K562 (cell line): Measurements from ENCODE around the gene RNF212B. TPM values are rescaled to one million over a fixed set of nuclear protein-coding genes. Genes with fewer than 3 reads are reported as not detected.

ENCODE experiments used
- C11orf30 ChIP-seq: fragments of 450-650 bp; IDR thresholded peaks from 2 replicates; pipeline ENCODE4 v1.6.1; 2016; ENCODE audit warnings: low read depth, mild to moderate bottlenecking
- DEAF1 ChIP-seq: fragments of 450-650 bp; formaldehyde crosslinking; IDR thresholded peaks from 2 replicates; pipeline ENCODE4 v1.4.0; 2020; ENCODE audit warnings: mild to moderate bottlenecking, moderate library complexity
- ERF ChIP-seq: fragments of 450-650 bp; formaldehyde crosslinking; IDR thresholded peaks from 2 replicates; pipeline ENCODE4 v1.4.0; 2020; ENCODE audit warnings: mild to moderate bottlenecking, mixed read lengths
- HDAC8 ChIP-seq: fragments of 450-650 bp; IDR thresholded peaks from 2 replicates; pipeline ENCODE4 v1.6.1; 2016; ENCODE audit warnings: mild to moderate bottlenecking, missing genetic modification characterization, moderate library complexity, missing compliant biosample characterization
- JUNB ChIP-seq: fragments of 450-650 bp; formaldehyde crosslinking; conservative IDR thresholded peaks from 2 replicates; pipeline ENCODE4 v1.4.0; 2020; ENCODE audit warnings: mild to moderate bottlenecking
- PATZ1 ChIP-seq: fragments of 250-450 bp; sonication (Bioruptor Pico); IDR thresholded peaks from 2 replicates; pipeline ENCODE4 v1.5.0; 2020; ENCODE audit warnings: mild to moderate bottlenecking, borderline replicate concordance
- RBM17 ChIP-seq: fragments of 200-400 bp; formaldehyde crosslinking; IDR thresholded peaks from 2 replicates; pipeline ENCODE4 v1.6.1; 2017; ENCODE audit warnings: low read depth, mild to moderate bottlenecking, low read length, borderline replicate concordance
- TEAD2 ChIP-seq: fragments of 450-650 bp; IDR thresholded peaks from 2 replicates; pipeline ENCODE4 v1.6.1; 2016; ENCODE audit warnings: missing genetic modification characterization, control low read depth, missing compliant biosample characterization
- XRCC4 ChIP-seq: IDR thresholded peaks from one replicate; pipeline ENCODE4 v1.6.1; 2011; ENCODE audit not compliant: insufficient read depth, insufficient read length; ENCODE audit errors: extremely low read depth
- ZBTB40 ChIP-seq, 2 experiments: fragments of 450-650 bp in 1 of 2; sonication (generic) in 1 of 2; formaldehyde crosslinking in 1 of 2; IDR thresholded peaks; 2 replicates each; pipeline versions ENCODE4 v1.7.1 to v1.9.0; 2016 to 2022; ENCODE audit warnings: inconsistent platforms in 1 of 2, mild to moderate bottlenecking in 1 of 2, missing genetic modification reagents in 1 of 2
- polyA plus RNA-seq, 8 experiments: library from polyadenylated mRNA; depleted of rRNA in 4 of 8; stranded (reverse) in 5 of 8; unstranded in 3 of 8; fragments of >200 nt; fragmentation: Nextera tagmentation in 2 of 8; fragmentation: Illumina TruSeq in 1 of 8; extraction: Ambion mirVana in 2 of 8; extraction: Trizol in 1 of 8; gene quantifications; 2 replicates each; pipeline versions ENCODE4 v1.2.1 to v1.2.3, GENCODE V29; 2011 to 2014; ENCODE audit warnings: inconsistent platforms in 1 of 8, missing spikeins in 1 of 8
- total RNA-seq, 7 experiments: library from RNA; depleted of rRNA in 6 of 7; stranded (reverse); fragments of >200 nt in 6 of 7; fragmentation: Illumina TruSeq in 2 of 7; extraction: Trizol in 2 of 7; gene quantifications; 2 replicates each; pipeline versions ENCODE4 v1.2.1 to v1.2.3, GENCODE V29; 2011 to 2021; ENCODE audit warnings: low replicate concordance in 1 of 7

The RNF212B gene
- total and polyA plus RNA-seq, 9 of the 15 experiments (the other 6 are each of a cell fraction or from before 2014, with no cell fraction given), result 0.15 to 0.43 (median 0.27) TPM; not detected in 3

- TF ChIP-seq ZBTB40 (IDR thresholded peaks at IDR 0.05), result peak; percentile 70
- TF ChIP-seq ZBTB40 (CRISPR knock-in tag; IDR thresholded peaks at IDR 0.05), result 0 out of 2 replicates have a peak, but pooled peaks have one; percentile 13
- TF ChIP-seq HDAC8, result no peak
- no peak for TF ChIP-seq TEAD2
- no peak for TF ChIP-seq C11orf30
- TF ChIP-seq XRCC4, result no peak
- TF ChIP-seq DEAF1 (CRISPR knock-in tag), result no peak
- TF ChIP-seq PATZ1 (CRISPR knock-in tag), result no peak
- no peak for TF ChIP-seq ERF (CRISPR knock-in tag)
- no peak for TF ChIP-seq RBM17
- no peak for TF ChIP-seq JUNB (CRISPR knock-in tag)
These were observed 68.8 kb downstream of the RNF212B start, which contains the start of gene BCL2L2 (continued) for GRCh38 chr14:23306412-23307145.
